GM23338 (cell line): ENCODE measurements around the gene EFR3B.

Experiments
- CREB1 ChIP-seq: fragments of 250-450 bp; sonication (Bioruptor Pico); IDR thresholded peaks from 2 replicates; pipeline ENCODE4 v1.5.0; 2020; ENCODE audit warnings: low read depth, mild to moderate bottlenecking, moderate library complexity
- CTCF ChIP-seq, 2 experiments: fragments of 200-600 bp in 1 of 2; sonication (generic) in 1 of 2; conservative IDR thresholded peaks; 2 replicates each; pipeline versions ENCODE4 v1.5.1 to v1.6.1; 2016 to 2017; ENCODE audit warnings: antibody characterized with exemption in 2 of 2, low read depth in 2 of 2, mild to moderate bottlenecking in 2 of 2, moderate library complexity in 1 of 2
- ETS1 ChIP-seq: IDR thresholded peaks from 2 replicates; pipeline ENCODE4 v1.6.1; 2016; ENCODE audit warnings: antibody characterized with exemption
- EZH2 ChIP-seq: fragments of 200-600 bp; sonication (generic); IDR thresholded peaks from one replicate; pipeline ENCODE4 v1.8.0; 2017; ENCODE audit warnings: antibody characterized with exemption, mild to moderate bottlenecking, low read depth; ENCODE audit not compliant: unreplicated experiment
- EZH2phosphoT487 ChIP-seq: fragments of 200-600 bp; sonication (generic); IDR thresholded peaks from one replicate; pipeline ENCODE4 v1.8.1; 2018; ENCODE audit warnings: antibody characterized with exemption; ENCODE audit not compliant: unreplicated experiment
- JUNB ChIP-seq: IDR thresholded peaks from one replicate; pipeline ENCODE4 v1.6.1; 2016; ENCODE audit warnings: antibody characterized with exemption; ENCODE audit not compliant: unreplicated experiment
- NANOG ChIP-seq: IDR thresholded peaks from 2 replicates; pipeline ENCODE4 v1.6.1; 2016; ENCODE audit warnings: antibody characterized with exemption, borderline replicate concordance
- POLR2AphosphoS5 ChIP-seq: IDR thresholded peaks from 2 replicates; pipeline ENCODE4 v1.6.1; 2016; ENCODE audit warnings: antibody characterized with exemption, low read depth
- REST ChIP-seq: IDR thresholded peaks from one replicate; pipeline ENCODE4 v1.6.1; 2018; ENCODE audit warnings: antibody characterized with exemption; ENCODE audit not compliant: unreplicated experiment
- STAT1 ChIP-seq: IDR thresholded peaks from one replicate; pipeline ENCODE4 v1.6.1; 2016; ENCODE audit warnings: antibody characterized with exemption; ENCODE audit not compliant: unreplicated experiment
- ZNF114 ChIP-seq: fragments of 250-450 bp; sonication (Bioruptor Pico); IDR thresholded peaks from 2 replicates; pipeline ENCODE4 v1.5.0; 2020; ENCODE audit warnings: mild to moderate bottlenecking, moderate library complexity
- ZNF331 ChIP-seq: fragments of 250-450 bp; sonication (Bioruptor Pico); IDR thresholded peaks from 2 replicates; pipeline ENCODE4 v1.5.0; 2020; ENCODE audit warnings: low read depth, mild to moderate bottlenecking, moderate library complexity
- ZNF462 ChIP-seq: fragments of 250-450 bp; sonication (Bioruptor Pico); IDR thresholded peaks from 2 replicates; pipeline ENCODE4 v1.5.0; 2020; ENCODE audit warnings: mild to moderate bottlenecking, moderate library complexity

DNA sequence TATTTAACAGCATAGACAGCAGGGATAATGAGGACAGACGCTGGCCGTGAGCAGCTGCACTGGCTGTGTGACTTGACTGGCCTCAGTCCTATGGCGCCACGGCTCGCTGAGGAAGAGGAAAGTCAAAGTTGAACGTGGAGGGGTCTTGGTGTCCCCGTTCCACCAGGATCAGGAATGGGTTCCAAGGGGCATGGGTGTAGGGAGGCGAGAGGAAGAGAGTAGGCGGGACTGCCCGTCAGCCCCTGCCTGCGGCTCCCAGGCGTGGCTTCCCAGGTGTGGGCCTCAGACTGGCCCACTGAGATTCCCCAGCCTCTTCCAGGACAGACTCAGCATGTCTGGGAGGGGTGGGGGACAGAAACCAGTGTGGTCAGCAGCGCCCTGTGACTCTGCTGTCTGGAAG is 75.1 kb downstream of the EFR3B start:
- TF ChIP-seq CTCF (conservative IDR thresholded peaks at IDR 0.05; ENCODE audit: low read depth in 2 of 2) = no peak
- TF ChIP-seq EZH2 = no peak
- no peak for TF ChIP-seq POLR2AphosphoS5
- no peak for TF ChIP-seq REST
- no peak for TF ChIP-seq EZH2phosphoT487
- TF ChIP-seq ZNF462 (CRISPR knock-in tag) = no peak
- TF ChIP-seq JUNB = no peak
- no peak for TF ChIP-seq CREB1 (CRISPR knock-in tag)
- no peak for TF ChIP-seq ETS1
- no peak for TF ChIP-seq ZNF331 (CRISPR knock-in tag)
- TF ChIP-seq NANOG = no peak
- no peak for TF ChIP-seq ZNF114 (CRISPR knock-in tag)
- TF ChIP-seq STAT1 = no peak
